HS-27A (cell line): ENCODE data around the gene LY6G6F.
A peak's percentile ranks its signal among the peaks of the same experiment; 100 is the strongest.

ENCODE experiments used
- DNase-seq: peaks from one replicate; pipeline ENCODE4 v3.0.0-alpha.2; 2012; ENCODE audit warnings: low read depth, missing footprints

The LY6G6F gene

DNA sequence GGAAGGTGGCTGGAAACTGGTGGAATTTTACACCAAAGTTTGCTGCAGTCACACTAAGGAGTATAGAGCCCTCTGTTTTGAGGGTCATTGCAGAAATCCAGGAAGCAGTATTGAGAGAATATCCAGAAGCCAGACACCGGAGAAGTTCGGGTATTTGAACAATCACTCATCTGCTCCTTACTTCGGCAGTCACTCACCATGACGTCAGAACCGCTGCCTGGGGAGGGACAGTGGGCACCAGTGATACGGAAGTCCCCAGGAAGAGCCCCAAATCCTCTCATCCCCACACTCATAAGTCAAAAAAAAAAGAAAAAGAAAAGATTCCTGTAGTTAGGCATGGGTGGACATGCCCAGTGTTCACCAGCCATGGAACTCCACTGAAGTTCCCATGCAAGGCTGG is 29.8 kb upstream of the LY6G6F start:
- no peak for DNase-seq

- DNase-seq = no peak
Measured at GRCh38 chr6:31677955-31678354, 28.7 kb upstream of the LY6G6F start.

DNA sequence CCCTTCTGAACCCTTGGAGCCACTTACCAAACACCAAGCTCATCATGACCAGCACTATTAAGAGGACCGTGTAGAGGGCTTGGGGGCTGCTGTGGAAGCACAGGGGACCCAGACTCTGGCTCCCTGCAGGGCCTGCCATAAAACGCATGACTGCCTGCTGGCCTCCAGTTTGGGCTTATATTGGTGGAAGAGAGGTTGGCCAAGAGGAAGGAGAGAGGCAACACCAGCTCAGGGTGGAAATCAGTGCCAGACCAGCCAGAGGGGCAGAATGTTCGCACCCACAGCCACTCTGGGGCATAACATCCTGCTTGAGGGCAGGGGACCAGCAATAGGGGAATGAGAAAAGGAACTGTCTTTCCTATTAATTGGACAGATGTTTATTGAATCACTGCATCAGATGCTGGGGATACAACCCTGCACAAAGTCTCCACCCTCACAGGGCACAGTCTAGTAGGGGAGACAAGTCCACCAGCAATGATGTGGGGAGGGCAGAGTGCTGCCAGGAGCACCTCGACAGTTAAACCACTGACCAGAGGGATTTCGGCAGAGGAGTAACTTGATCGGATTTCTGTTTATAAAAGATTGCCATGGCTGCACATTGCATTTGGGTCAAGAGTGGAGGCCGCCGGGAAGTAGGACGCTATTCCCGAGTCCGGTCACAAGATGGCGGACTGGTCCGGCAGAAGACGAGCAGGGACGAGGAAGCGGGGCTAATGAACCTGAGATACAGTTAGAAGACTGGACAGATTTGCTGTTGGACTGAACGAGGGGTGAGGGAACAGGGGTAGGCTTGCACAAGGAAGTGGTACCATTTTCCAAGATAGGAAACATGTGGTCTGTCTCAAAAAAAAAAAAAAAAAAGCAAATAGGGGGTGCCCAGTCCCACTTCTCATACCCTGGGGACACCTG is 26.2 kb upstream of the LY6G6F start, which contains the start of gene LY6G5C:
TSS of gene LY6G5C (minus strand) at position 842 of the 909 bp plus-strand sequence. CDS start at position 148, 694 bp downstream.
- DNase-seq = peak; percentile 69

GRCh38 chr6:31681135-31681671 is 25.5 kb upstream of the LY6G6F start:
- DNase-seq = no peak

DNA sequence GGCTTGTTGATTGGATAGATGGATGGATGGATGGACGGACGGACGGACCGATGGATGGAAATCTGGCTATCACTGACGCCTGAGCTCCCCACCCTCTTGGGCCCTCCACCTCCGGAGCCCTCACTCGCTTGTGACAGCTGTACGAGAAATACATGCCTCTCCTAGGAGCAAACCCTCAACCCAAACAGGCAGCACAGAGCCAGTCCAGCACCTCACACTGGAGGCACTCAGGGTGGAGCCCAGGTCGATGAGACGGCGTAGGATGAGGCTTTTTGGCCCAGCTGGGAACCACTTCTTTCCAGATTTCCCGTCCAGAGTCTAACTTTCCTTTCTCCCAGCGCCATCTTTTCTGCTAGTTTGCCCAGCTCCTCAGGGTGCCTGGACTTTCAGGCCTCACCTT is 23.1 kb upstream of the LY6G6F start:
- DNase-seq = no peak

- no peak for DNase-seq
Measured at GRCh38 chr6:31686483-31686882, 20.2 kb upstream of the LY6G6F start.

DNA sequence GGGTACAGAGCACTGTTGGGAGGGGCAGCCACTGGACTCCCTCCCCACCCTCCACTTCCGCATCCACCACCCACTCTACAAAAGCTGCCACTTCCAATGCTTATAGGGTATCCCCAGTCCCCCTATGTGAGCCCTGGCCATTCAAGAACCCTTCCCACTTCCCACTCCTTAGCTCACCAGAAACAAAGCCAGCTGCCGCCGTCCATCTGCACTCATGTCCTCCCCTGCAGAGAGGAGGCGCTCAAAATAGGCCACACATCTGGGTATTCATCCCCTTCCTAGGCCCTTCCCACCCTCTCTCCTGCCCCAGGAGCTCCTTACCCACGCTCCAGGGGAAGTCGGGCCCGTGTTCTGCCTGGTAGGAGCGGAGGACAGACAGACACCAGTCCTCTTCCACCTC is 19.3 kb upstream of the LY6G6F start:
- DNase-seq = no peak

DNA sequence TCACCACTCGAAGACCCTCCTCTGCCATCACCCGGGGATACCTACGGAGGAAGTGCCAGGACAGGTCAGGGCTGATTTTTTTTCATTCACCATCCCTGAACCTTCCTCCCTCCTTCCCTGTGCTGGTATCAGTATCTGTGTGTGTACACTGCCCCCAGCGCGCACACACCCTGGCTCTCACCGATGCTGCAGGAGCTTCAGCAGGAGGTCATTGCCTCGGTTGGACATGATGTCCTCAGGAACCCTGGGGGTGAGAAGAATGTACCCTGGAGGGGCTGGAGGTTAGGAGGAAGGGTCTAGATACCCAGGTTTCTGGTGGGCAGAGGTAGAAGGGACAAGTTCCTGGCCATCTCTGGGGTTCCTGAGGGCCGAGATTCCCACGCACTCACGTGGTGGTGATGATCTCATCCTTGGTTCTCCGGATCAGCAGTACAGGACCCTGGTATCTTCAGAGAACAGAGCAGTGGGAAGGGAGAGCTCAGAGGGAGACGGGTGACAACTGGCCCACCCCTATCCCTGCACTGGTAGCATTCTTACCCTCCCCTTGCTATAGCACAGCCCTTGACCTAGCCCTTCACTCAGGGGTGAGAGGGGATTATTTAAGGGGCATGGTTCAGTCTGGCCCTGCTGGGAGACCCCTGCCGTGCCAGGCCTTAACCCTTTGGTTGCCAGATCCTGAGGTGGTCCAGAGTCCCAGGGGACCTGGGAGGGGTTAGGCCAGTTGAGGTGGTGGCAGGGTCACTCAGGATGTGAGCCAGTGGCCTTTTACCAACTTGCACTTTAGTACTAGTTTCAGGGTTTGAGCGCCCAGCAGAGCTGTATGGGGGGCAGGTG is 18.6 kb upstream of the LY6G6F start:
- no peak for DNase-seq

- DNase-seq = no peak
Measured at GRCh38 chr6:31689249-31690110, 17.2 kb upstream of the LY6G6F start.

- no peak for DNase-seq
Measured at GRCh38 chr6:31690231-31691077, 16.2 kb upstream of the LY6G6F start.

DNA sequence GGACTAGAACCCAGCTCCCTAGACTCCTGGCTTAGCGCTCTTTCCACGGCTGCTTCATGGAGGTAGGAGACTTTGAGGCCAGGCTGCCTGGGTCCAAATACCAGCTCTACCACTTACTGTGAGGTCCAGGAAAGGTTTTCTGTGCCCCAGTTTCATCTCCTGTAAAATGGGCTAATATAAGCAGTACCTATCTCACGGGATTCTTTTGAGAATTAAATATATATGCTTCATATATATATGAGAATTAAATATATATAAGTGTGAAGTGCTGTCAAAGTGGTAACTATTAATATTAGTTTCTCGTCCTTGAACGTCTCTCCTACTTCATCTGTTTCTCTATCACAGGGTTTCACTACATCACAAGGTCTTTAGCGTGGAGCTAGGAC is 15.6 kb upstream of the LY6G6F start:
- no peak for DNase-seq

- no peak for DNase-seq
Measured at GRCh38 chr6:31691564-31692108, 15.0 kb upstream of the LY6G6F start.

- no peak for DNase-seq
Measured at GRCh38 chr6:31692353-31692752, 14.3 kb upstream of the LY6G6F start.

GRCh38 chr6:31692886-31693285 is 13.8 kb upstream of the LY6G6F start:
- DNase-seq = no peak

GRCh38 chr6:31693535-31693934 is 13.1 kb upstream of the LY6G6F start:
- DNase-seq = no peak

GRCh38 chr6:31697555-31697954 is 9.1 kb upstream of the LY6G6F start:
- no peak for DNase-seq

DNA sequence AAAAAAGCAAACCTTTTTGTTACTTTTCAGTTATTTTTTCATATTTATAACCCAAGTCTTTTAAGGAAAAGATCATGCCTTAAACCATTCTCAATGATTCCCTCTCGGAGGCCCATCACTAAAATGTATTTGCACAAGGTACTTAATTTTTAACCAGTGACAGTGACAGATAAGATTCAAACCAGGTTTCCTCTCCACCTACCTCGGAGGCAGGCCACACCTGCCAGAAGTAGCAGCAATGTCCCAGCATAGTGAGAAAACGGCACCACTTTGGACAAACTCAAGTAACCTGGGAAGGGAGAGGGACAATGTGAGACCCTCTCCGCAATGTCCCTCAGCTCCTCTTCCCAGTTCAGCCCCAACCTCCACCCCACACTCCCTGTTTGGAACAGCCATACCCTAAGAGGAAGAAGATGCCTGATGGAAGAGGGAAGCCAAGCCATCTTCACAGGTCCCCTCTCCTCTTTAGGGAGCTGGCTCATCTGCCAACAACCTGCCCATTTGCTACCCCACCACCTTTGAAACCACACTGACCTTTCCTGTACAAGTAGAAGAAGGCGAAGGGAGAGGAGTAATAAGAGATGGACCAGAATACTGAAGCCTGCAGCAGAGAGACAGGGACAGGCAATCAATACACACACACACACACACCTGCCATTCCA is 5.8 kb upstream of the LY6G6F start:
- DNase-seq = no peak

DNA sequence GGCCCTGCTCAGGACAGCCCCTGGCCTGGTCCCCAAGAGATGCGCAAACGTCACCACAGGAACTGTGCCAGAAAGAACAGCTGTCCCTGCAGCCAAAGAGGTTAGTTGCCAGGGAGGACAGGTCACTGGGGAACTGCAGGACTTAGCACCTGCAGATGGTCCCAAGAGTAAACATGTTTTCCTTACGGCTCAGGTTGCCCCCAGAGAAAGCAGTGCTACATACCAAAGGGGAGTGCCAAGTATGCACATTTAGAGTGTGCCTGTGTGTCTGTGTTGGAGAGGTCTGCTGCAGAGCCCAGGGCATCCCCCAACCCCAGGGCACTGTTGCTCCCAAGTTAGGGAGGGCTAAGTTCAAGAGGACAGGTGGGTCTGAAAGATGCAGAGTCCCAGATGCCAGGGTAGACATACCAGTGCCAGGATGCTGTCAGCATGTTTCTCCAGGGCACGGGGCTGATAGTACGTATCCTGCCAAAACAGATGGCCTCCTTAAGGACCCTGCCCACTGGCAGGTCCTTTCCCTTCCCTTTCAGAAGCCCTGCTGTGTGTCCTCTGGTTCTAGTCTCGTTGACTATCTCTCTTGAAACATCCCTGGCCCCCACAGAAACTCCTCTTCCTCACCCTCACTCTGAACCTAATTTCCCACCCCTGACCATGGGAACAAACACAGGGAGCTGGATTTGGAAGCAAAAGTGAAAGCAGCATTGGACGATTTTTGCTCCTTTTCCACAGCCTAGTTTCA is 4.8 kb upstream of the LY6G6F start:
- no peak for DNase-seq

- DNase-seq = no peak
Measured at GRCh38 chr6:31702405-31702818, 4.3 kb upstream of the LY6G6F start.
